Karpas-422 (cell line): ENCODE measurements around the gene GOPC. TPM values are rescaled to one million over a fixed set of nuclear protein-coding genes. Genes with fewer than 3 reads are reported as not detected.

Source experiments
- DNase-seq: peaks from one replicate; pipeline ENCODE4 v3.0.0-alpha.2; 2015
- H2AFZ ChIP-seq: fragments of 200-600 bp; sonication (generic); 2 replicates; pipeline ENCODE4 v1.6.1; 2014; ENCODE audit warnings: antibody characterized with exemption, low read length, mixed read lengths
- H3K27ac ChIP-seq: fragments of 200-600 bp; sonication (generic); 2 replicates; pipeline ENCODE4 v1.5.1; 2014; ENCODE audit warnings: mild to moderate bottlenecking, low read length, moderate library complexity
- H3K27me3 ChIP-seq: fragments of 200-600 bp; sonication (generic); 2 replicates; pipeline ENCODE4 v1.6.1; 2014; ENCODE audit warnings: low read length, mixed read lengths
- H3K36me3 ChIP-seq: fragments of 200-600 bp; sonication (generic); 2 replicates; pipeline ENCODE4 v1.6.1; 2014; ENCODE audit warnings: low read length, mixed read lengths; ENCODE audit not compliant: insufficient read depth
- H3K4me1 ChIP-seq: fragments of 200-600 bp; sonication (generic); 2 replicates; pipeline ENCODE4 v1.6.1; 2014; ENCODE audit warnings: mild to moderate bottlenecking, low read length, mixed read lengths
- H3K4me2 ChIP-seq: fragments of 200-600 bp; sonication (generic); 2 replicates; pipeline ENCODE4 v1.6.1; 2014; ENCODE audit warnings: low read length, low read depth, mild to moderate bottlenecking; ENCODE audit not compliant: poor library complexity, severe bottlenecking
- H3K4me3 ChIP-seq: fragments of 200-600 bp; sonication (generic); 2 replicates; pipeline ENCODE4 v1.5.1; 2014; ENCODE audit warnings: mild to moderate bottlenecking, antibody characterized with exemption, low read length, mixed read lengths
- H3K79me2 ChIP-seq: fragments of 200-600 bp; sonication (generic); 2 replicates; pipeline ENCODE4 v1.6.1; 2014; ENCODE audit warnings: mild to moderate bottlenecking, low read length, mixed read lengths
- H3K9ac ChIP-seq: fragments of 200-600 bp; sonication (generic); 2 replicates; pipeline ENCODE4 v1.6.0; 2014; ENCODE audit warnings: low read length
- H3K9me2 ChIP-seq: fragments of 200-600 bp; sonication (generic), shearing (Covaris generic); replicated peaks from 2 replicates; pipeline ENCODE4 v1.6.0; 2014; ENCODE audit warnings: mild to moderate bottlenecking, low read length, moderate library complexity; ENCODE audit not compliant: insufficient read depth
- H3K9me3 ChIP-seq: fragments of 300-700, 200-600 bp; sonication (generic); 2 replicates; pipeline ENCODE4 v1.6.1; 2014; ENCODE audit warnings: low read length, mixed read lengths
- H4K20me1 ChIP-seq: fragments of 200-600 bp; sonication (generic); 2 replicates; pipeline ENCODE4 v1.6.1; 2014; ENCODE audit warnings: mild to moderate bottlenecking, antibody characterized with exemption, low read length, low read depth; ENCODE audit not compliant: insufficient read depth
- total RNA-seq: library from RNA; depleted of rRNA; stranded (reverse); fragments of >200 nt; shearing (Covaris generic); gene quantifications from 2 replicates; pipeline ENCODE4 v1.2.3, GENCODE V29; 2014; ENCODE audit warnings: low replicate concordance

Gene GOPC
- total RNA-seq, 1 experiment from 2014 or later: 36.4 TPM

- H3K36me3 ChIP-seq: no peaks in the 10 kb centered on the region
- H3K4me3 ChIP-seq: no peak overlapping the region
- no peaks in the 10 kb centered on the region for H3K27me3 ChIP-seq
- H3K9me2 ChIP-seq: no peaks in the 10 kb centered on the region
- no peaks in the 10 kb centered on the region for H3K79me2 ChIP-seq
- DNase-seq: no peak
- no peak overlapping the region for H3K27ac ChIP-seq
- H3K9ac ChIP-seq: no peak overlapping the region
- H3K4me1 ChIP-seq: no peaks in the 10 kb centered on the region
- no peak overlapping the region for H2AFZ ChIP-seq
- H3K9me3 ChIP-seq: no peaks in the 10 kb centered on the region
- no peak overlapping the region for H3K4me2 ChIP-seq
- no peaks in the 10 kb centered on the region for H4K20me1 ChIP-seq
Observed at GRCh38 chr6:117617210-117618035, 15.1 kb upstream of the GOPC start.

DNA sequence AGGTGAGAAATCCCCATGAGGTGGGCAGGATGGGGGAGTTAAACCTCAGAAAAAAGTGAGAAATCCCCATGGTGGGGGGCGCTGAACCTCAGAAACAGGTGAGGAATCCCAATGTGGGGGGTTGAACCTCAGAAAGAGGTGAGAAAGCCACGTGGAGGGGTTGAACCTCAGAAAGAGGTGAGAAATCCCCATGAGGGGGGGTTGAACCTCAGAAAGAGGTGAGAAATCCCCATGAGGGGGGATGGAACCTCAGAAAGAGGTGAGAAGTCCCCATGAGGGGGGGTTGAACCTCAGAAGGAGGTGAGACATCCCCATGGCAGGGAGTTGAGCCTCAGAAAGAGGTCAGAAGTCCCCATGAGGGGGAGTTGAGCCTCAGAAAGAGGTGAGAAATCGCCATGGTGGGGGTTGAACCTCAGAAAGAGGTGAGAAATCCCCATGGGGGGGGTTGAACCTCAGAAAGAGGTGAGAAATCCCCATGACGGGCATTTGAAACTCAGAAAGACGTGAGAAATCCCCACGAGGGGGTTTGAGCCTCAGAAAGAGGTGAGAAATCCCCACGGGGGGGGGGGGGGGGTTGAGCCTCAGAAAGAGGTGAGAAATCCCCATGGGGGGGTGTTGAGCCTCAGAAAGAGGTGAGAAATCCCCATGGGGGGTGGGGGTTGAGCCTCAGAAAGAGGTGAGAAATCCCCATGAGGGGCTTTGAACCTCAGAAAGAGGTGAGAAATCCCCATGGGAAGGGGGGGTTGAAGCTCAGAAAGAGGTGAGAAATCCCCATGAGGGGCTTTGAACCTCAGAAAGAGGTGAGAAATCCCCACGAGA is 14.3 kb upstream of the GOPC start:
- Histone ChIP-seq H3K79me2 (no peaks in the 10 kb centered on the region), H3K27me3 (no peaks in the 10 kb centered on the region), H3K9me2 (no peaks in the 10 kb centered on the region), H3K9ac (no peak overlapping the region), H3K4me3 (no peak overlapping the region), H4K20me1 (no peaks in the 10 kb centered on the region), H3K36me3 (no peaks in the 10 kb centered on the region), H3K9me3 (no peaks in the 10 kb centered on the region), H3K4me2 (no peak overlapping the region), H3K4me1 (no peaks in the 10 kb centered on the region), H3K27ac (no peak overlapping the region), H2AFZ (no peak overlapping the region)
- no peak for DNase-seq

DNA sequence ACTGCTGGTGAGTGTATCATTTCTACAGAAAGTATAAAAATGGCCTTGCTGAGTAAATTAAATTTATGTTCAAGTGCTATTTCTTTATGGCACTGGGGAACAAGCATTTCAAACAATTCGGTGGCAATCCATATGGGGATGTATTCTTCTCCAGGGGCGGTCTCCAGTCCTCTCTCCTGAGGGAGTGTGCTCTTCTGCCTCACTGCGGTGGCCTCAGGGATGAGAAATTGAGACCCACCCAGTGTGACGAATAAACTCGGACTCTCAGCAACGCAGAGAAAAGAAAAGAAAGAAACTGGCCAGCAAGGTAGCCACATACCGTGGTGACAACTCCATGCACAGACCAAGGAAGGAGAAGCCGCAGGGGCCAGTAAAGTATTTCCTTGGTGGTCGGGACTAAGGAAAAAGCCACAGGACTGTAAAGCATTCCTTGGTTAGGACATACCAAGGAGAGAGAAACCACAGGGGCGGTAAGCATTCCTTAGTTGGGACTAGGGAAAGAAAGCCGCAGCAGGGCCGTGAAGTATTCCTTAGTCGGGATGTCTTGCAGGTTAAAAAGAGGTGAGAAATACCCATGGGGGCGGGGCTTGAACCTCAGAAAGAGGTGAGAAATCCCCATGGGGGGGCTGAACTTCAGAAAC is 13.6 kb upstream of the GOPC start:
- Histone ChIP-seq H3K9ac (no peak overlapping the region), H3K4me1 (no peaks in the 10 kb centered on the region), H3K4me3 (no peak overlapping the region), H3K4me2 (no peak overlapping the region), H3K9me3 (no peaks in the 10 kb centered on the region), H3K9me2 (no peaks in the 10 kb centered on the region), H2AFZ (no peak overlapping the region), H3K79me2 (no peaks in the 10 kb centered on the region), H3K36me3 (no peaks in the 10 kb centered on the region), H4K20me1 (no peaks in the 10 kb centered on the region), H3K27ac (no peak overlapping the region), H3K27me3 (no peaks in the 10 kb centered on the region)
- DNase-seq: no peak

GRCh38 chr6:117613920-117614560 is 11.7 kb upstream of the GOPC start:
- Histone ChIP-seq H3K9ac (no peak overlapping the region), H3K27ac (no peak overlapping the region), H2AFZ (no peak overlapping the region), H3K9me2 (no peaks in the 10 kb centered on the region), H3K27me3 (no peaks in the 10 kb centered on the region), H3K4me1 (no peaks in the 10 kb centered on the region), H3K79me2 (no peaks in the 10 kb centered on the region), H3K36me3 (no peaks in the 10 kb centered on the region), H3K4me3 (no peak overlapping the region), H3K4me2 (no peak overlapping the region), H3K9me3 (no peaks in the 10 kb centered on the region), H4K20me1 (no peaks in the 10 kb centered on the region)
- DNase-seq: no peak

GRCh38 chr6:117607511-117607910 is 5.2 kb upstream of the GOPC start:
- H3K4me1 ChIP-seq: peaks cover 13% of the 10 kb centered on the region
- no peaks in the 10 kb centered on the region for H4K20me1 ChIP-seq
- no peak for DNase-seq

GRCh38 chr6:117605169-117605826 is 3.0 kb upstream of the GOPC start:
- H3K4me1 ChIP-seq: peaks cover 23% of the 10 kb centered on the region
- no peak overlapping the region for H3K4me3 ChIP-seq
- no peaks in the 10 kb centered on the region for H3K9me3 ChIP-seq
- H2AFZ ChIP-seq: no peak overlapping the region
- H3K9ac ChIP-seq: no peak overlapping the region
- H3K79me2 ChIP-seq: peaks cover 20% of the 10 kb centered on the region
- DNase-seq: peak; percentile 81
- H3K36me3 ChIP-seq: peaks cover 3% of the 10 kb centered on the region; the same call in 1 of the 2 replicates
- no peaks in the 10 kb centered on the region for H3K27me3 ChIP-seq
- no peaks in the 10 kb centered on the region for H3K9me2 ChIP-seq
- H3K4me2 ChIP-seq: peak overlapping the region; percentile 31
- no peaks in the 10 kb centered on the region for H4K20me1 ChIP-seq
- no peak overlapping the region for H3K27ac ChIP-seq

More at GRCh38 chr6:117607511-117607910, 5.2 kb upstream of the GOPC start:
- no peak overlapping the region for H3K4me3 ChIP-seq
- no peak overlapping the region for H3K4me2 ChIP-seq
- H3K27ac ChIP-seq: no peak overlapping the region
- H3K9me2 ChIP-seq: no peaks in the 10 kb centered on the region
- H2AFZ ChIP-seq: no peak overlapping the region
- H3K27me3 ChIP-seq: no peaks in the 10 kb centered on the region
- H3K36me3 ChIP-seq: no peaks in the 10 kb centered on the region
- H3K9me3 ChIP-seq: no peaks in the 10 kb centered on the region
- H3K79me2 ChIP-seq: no peaks in the 10 kb centered on the region
- H3K9ac ChIP-seq: no peak overlapping the region

GRCh38 chr6:117603821-117604220 is 1.5 kb upstream of the GOPC start:
- no peak overlapping the region for H3K4me3 ChIP-seq
- no peak overlapping the region for H2AFZ ChIP-seq
- H3K9me2 ChIP-seq: no peaks in the 10 kb centered on the region
- H4K20me1 ChIP-seq: no peaks in the 10 kb centered on the region
- H3K79me2 ChIP-seq: peaks cover 34% of the 10 kb centered on the region
- H3K9ac ChIP-seq: no peak overlapping the region
- H3K27me3 ChIP-seq: no peaks in the 10 kb centered on the region
- no peak overlapping the region for H3K27ac ChIP-seq
- H3K36me3 ChIP-seq: peaks cover 16% of the 10 kb centered on the region
- DNase-seq: no peak
- H3K4me1 ChIP-seq: peaks cover 31% of the 10 kb centered on the region
- H3K9me3 ChIP-seq: no peaks in the 10 kb centered on the region
- H3K4me2 ChIP-seq: no peak overlapping the region
